Calu3 (cell line): ENCODE measurements around the gene FYB2. TPM values are rescaled to one million over a fixed set of nuclear protein-coding genes. Genes with fewer than 3 reads are reported as not detected.

ENCODE experiments used
- BruUV-seq: library from RNA; stranded (reverse); fragments of 400-500 nt; replicated peaks from 2 replicates; lab custom pipeline; 2021; lab: Mats Ljungman, UMichigan
- CTCF ChIA-PET: fragments of 300-600 bp; sonication (Branson Sonifier 250); formaldehyde crosslinking; loops from one replicate; lab custom pipeline; 2022; ENCODE audit warnings: antibody characterized with exemption; lab: Charles Lee
- DNase-seq: peaks from one replicate; pipeline ENCODE4 v3.0.0; 2022
- H3K27ac Mint-ChIP-seq: one replicate; pipeline ENCODE4 v1.8.0; 2022; ENCODE audit warnings: mixed read lengths; ENCODE audit not compliant: unreplicated experiment
- H3K27me3 Mint-ChIP-seq: one replicate; pipeline ENCODE4 v1.8.0; 2022; ENCODE audit warnings: mixed read lengths; ENCODE audit not compliant: unreplicated experiment
- H3K36me3 Mint-ChIP-seq: one replicate; pipeline ENCODE4 v1.8.0; 2022; ENCODE audit warnings: mild to moderate bottlenecking, moderate library complexity, mixed read lengths; ENCODE audit not compliant: insufficient read depth, unreplicated experiment
- H3K4me1 Mint-ChIP-seq: one replicate; pipeline ENCODE4 v1.8.0; 2022; ENCODE audit warnings: mild to moderate bottlenecking, low read depth, mixed read lengths; ENCODE audit not compliant: unreplicated experiment
- H3K4me3 Mint-ChIP-seq: one replicate; pipeline ENCODE4 v1.8.0; 2022; ENCODE audit warnings: mild to moderate bottlenecking, low read depth, moderate library complexity, mixed read lengths; ENCODE audit not compliant: unreplicated experiment
- H3K9me3 Mint-ChIP-seq: one replicate; pipeline ENCODE4 v1.8.0; 2022; ENCODE audit warnings: low read depth, mixed read lengths; ENCODE audit not compliant: unreplicated experiment
- CTCF ChIP-seq: fragments of 200-600 bp; IDR thresholded peaks from one replicate; pipeline ENCODE4 v1.8.0; 2022; ENCODE audit warnings: antibody characterized with exemption; ENCODE audit not compliant: unreplicated experiment
- intact Hi-C: fragments of 100-400 bp; cut with micrococcal nuclease; formaldehyde crosslinking; loops from one replicate; pipeline ENCODE4 v1.10.0; 2022; ENCODE audit not compliant: unreplicated experiment
- total RNA-seq: library from RNA; stranded (reverse); gene quantifications from 2 replicates; pipeline ENCODE4 v1.2.3, GENCODE V29; 2022

Gene FYB2
- total RNA-seq, 1 experiment from 2014 or later, result not detected

- H3K27me3 Mint-ChIP-seq, result peaks cover 61% of the 10 kb centered on the region
- no TSS peak for BruUV-seq
Measured at GRCh38 chr1:56824271-56824670, 5.1 kb upstream of the FYB2 start.

GRCh38 chr1:56821462-56821797 lies 2.2 kb upstream of the FYB2 start:
- Mint-ChIP-seq H3K4me3 (no peak overlapping the region), H3K9me3 (no peaks in the 10 kb centered on the region), H3K36me3 (no peaks in the 10 kb centered on the region), H3K4me1 (no peaks in the 10 kb centered on the region), H3K27ac (no peak overlapping the region), H3K27me3 (peaks cover 40% of the 10 kb centered on the region)
- CTCF ChIA-PET, result interaction anchor here (1.2 to 1.6 kb wide), 2 partner anchors 63 to 237 kb away, joined by 4 to 7 read pairs; no protein-coding TSS in a partner anchor
- BruUV-seq, result no TSS peak
- no peak for TF ChIP-seq CTCF
- intact Hi-C loops, result loop anchor here (1.0 kb wide), 1 partner anchor 63 kb away; no protein-coding TSS in a partner anchor
- no peak for DNase-seq

More at GRCh38 chr1:56824271-56824670, 5.1 kb upstream of the FYB2 start:
- intact Hi-C loops, result no loop called here
- H3K9me3 Mint-ChIP-seq, result no peaks in the 10 kb centered on the region
- H3K4me1 Mint-ChIP-seq, result no peaks in the 10 kb centered on the region
- H3K4me3 Mint-ChIP-seq, result no peak overlapping the region
- DNase-seq, result no peak
- no peak overlapping the region for H3K27ac Mint-ChIP-seq
- no peaks in the 10 kb centered on the region for H3K36me3 Mint-ChIP-seq
- CTCF ChIA-PET, result no interaction called here
- TF ChIP-seq CTCF, result no peak

- H3K9me3 Mint-ChIP-seq, result no peaks in the 10 kb centered on the region
- H3K27me3 Mint-ChIP-seq, result peaks cover 38% of the 10 kb centered on the region
- peak; percentile 88 for DNase-seq
- H3K4me3 Mint-ChIP-seq, result no peak overlapping the region
- CTCF ChIA-PET, result interaction anchor here (1.2 to 1.6 kb wide), 2 partner anchors 62 to 236 kb away, joined by 4 to 7 read pairs; no protein-coding TSS in a partner anchor
- no peak overlapping the region for H3K27ac Mint-ChIP-seq
- BruUV-seq, result no TSS peak
- intact Hi-C loops, result loop anchor here (1.0 kb wide), 1 partner anchor 63 kb away; no protein-coding TSS in a partner anchor
- peak; percentile 90 for TF ChIP-seq CTCF
- no peaks in the 10 kb centered on the region for H3K4me1 Mint-ChIP-seq
- H3K36me3 Mint-ChIP-seq, result no peaks in the 10 kb centered on the region
Measured at GRCh38 chr1:56820755-56821461, 1.7 kb upstream of the FYB2 start.

GRCh38 chr1:56817716-56818463 lies 1.3 kb downstream of the FYB2 start:
- H3K4me1 Mint-ChIP-seq, result no peaks in the 10 kb centered on the region
- DNase-seq, result no peak
- no TSS peak for BruUV-seq
- intact Hi-C loops, result no loop called here
- no peak overlapping the region for H3K27ac Mint-ChIP-seq
- no peaks in the 10 kb centered on the region for H3K36me3 Mint-ChIP-seq
- no peak overlapping the region for H3K4me3 Mint-ChIP-seq
- H3K9me3 Mint-ChIP-seq, result peaks cover 4% of the 10 kb centered on the region
- TF ChIP-seq CTCF, result no peak
- CTCF ChIA-PET, result no interaction called here
- peaks cover 22% of the 10 kb centered on the region for H3K27me3 Mint-ChIP-seq
